Panc1 (cell line): ENCODE measurements around the gene LSMEM2.

Experiments
- POLR2AphosphoS5 ChIP-seq: IDR thresholded peaks from 2 replicates; pipeline ENCODE4 v1.6.1; 2012; ENCODE audit warnings: mild to moderate bottlenecking, low read depth, low read length, moderate library complexity
- REST ChIP-seq, 2 experiments: IDR thresholded peaks; 2 replicates each; pipeline ENCODE4 v1.6.1; 2011 to 2012; ENCODE audit warnings: low read depth in 2 of 2, control low read depth in 1 of 2, low read length in 1 of 2, mild to moderate bottlenecking in 1 of 2, moderate library complexity in 1 of 2; ENCODE audit not compliant: insufficient read depth in 1 of 2
- SIN3A ChIP-seq: IDR thresholded peaks from 2 replicates; pipeline ENCODE4 v1.6.1; 2012; ENCODE audit warnings: low read depth, mild to moderate bottlenecking, low read length, moderate library complexity, borderline replicate concordance; ENCODE audit not compliant: insufficient read depth
- TCF7L2 ChIP-seq: IDR thresholded peaks from 2 replicates; pipeline ENCODE4 v1.6.1; 2011; ENCODE audit warnings: mild to moderate bottlenecking, low read depth, low read length, inconsistent platforms
- TF ChIP-seq, protein P1 (sequence below): fragments of 450-650 bp; IDR thresholded peaks from 2 replicates; pipeline ENCODE4 v1.5.1; 2017; ENCODE audit warnings: mild to moderate bottlenecking

DNA sequence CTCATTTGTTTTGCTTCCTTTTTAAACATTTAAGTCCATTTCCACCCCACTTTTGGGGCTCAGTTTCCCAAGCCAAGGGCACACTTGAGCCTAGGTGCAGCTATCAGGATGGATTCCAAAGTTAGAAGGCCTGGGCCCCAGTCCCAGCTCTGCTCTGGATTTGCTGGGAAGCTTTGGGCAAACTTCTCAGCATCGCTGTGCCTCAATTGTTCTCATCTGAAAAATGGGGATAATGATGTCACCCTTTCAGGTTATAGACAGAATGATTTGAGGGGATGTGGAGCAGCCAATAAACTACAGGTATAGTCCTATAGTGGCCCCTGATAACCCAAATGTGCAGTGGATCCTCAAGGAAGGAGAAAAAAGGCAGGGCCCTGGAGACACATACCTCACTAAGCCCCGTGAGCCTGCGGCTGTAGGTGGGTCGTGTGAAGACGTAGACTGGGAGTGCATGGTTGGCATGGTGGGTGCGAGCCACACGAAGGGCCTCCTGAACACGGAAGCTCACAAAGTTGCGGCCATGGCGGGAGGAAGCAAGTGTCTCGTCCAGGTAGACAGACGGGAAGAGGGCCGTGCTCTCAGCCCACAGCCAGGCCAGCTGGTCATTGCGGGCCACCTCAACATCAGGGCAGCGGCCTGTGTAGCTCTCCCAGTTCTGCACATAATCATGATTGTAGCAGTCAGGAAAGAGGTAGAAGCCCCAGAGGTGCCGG is 40.5 kb downstream of the LSMEM2 start:
- TF ChIP-seq, protein P1, sequence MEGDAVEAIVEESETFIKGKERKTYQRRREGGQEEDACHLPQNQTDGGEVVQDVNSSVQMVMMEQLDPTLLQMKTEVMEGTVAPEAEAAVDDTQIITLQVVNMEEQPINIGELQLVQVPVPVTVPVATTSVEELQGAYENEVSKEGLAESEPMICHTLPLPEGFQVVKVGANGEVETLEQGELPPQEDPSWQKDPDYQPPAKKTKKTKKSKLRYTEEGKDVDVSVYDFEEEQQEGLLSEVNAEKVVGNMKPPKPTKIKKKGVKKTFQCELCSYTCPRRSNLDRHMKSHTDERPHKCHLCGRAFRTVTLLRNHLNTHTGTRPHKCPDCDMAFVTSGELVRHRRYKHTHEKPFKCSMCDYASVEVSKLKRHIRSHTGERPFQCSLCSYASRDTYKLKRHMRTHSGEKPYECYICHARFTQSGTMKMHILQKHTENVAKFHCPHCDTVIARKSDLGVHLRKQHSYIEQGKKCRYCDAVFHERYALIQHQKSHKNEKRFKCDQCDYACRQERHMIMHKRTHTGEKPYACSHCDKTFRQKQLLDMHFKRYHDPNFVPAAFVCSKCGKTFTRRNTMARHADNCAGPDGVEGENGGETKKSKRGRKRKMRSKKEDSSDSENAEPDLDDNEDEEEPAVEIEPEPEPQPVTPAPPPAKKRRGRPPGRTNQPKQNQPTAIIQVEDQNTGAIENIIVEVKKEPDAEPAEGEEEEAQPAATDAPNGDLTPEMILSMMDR = no peak
- no peak for TF ChIP-seq REST (IDR thresholded peaks at IDR 0.05; ENCODE audit: insufficient read depth in 1 of 2, low read depth in 2 of 2, low read length in 1 of 2)
- TF ChIP-seq POLR2AphosphoS5 = no peak
- no peak for TF ChIP-seq SIN3A
- no peak for TF ChIP-seq TCF7L2
